ENCODE data around the gene DLGAP1.

DLGAP1 gene

DNA sequence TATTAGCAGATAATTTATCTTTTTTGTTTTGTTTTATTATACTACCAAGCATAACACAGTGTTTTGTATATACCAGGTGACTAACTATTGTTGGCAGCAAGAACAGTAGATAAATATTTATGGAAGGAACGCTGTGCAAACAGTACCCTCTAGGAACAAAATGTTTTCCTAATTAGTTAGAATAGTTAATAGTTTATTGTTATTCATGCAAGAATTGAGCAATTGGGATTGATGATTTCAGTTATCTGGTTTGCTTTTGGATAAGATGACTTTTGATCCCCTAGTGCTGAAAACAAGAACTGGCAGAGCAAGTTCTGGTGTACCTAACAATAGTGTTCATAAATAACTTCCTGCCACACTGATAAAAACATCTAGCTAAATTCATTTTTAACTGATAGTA lies 681.8 kb downstream of the DLGAP1 start:
- DNase-seq (ENCODE audit: low read depth) = no peak

DNA sequence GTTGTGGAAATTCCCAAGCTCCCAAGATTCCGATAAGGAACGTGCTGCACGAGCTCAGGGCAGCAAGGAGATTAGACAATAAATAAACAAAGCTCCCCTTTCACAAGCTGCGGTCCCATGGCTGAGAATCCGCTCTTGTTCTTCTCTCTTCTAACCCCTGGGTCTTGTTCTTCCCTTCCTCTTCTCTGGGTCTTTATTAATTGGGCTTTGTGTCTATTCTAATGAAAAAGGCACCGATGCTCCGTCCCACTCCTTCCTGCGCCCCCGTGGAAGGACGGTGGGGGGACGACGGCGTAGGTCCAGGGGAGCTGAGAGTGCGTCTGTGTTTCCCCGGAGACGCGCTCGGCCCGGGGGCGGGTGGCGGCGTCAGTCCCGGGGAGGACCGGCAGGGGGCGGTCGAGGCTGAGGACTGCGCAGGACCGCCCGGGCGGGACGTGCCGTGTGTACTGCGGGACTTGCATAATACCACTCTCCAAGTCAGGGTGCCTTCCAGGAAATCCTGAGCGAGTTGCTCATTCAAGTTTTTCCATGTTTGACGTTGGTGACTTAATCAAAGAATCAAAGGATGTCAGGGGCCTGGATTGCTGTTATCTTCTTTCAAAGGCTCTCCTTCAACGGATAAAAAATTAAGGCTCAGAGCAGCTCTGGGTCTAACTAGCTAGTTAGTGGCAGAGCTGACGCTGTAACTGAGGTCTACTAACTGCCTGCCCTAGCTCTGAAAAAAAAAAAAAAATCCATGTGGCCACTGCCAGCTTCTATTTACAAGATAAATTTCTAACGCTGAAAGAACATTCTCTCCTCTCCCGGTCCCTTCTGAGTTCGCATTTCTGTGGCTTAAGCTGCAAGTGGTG lies 683.8 kb downstream of the DLGAP1 start:
- DNase-seq (ENCODE audit: low read depth) = peak; percentile 59

DNA sequence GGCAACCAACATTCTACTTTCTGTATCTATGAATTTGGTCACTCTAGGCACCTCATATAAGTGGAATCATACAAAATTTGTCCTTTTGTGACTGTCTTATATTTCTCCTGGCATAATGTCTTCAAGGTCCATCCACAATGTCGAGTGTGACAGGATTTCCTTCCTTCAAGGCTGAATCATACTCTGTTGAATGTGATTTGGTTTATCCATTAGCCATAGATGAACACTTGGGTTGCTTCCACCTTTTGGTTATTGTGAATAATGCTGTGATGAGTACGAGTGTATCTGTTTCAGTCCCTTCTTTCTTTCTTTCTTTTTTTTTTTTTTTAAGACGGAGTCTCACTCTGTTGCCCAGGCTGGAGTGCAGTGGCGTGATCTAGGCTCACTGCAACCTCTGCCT lies 693.8 kb downstream of the DLGAP1 start:
- no peak for DNase-seq (ENCODE audit: low read depth)

DNA sequence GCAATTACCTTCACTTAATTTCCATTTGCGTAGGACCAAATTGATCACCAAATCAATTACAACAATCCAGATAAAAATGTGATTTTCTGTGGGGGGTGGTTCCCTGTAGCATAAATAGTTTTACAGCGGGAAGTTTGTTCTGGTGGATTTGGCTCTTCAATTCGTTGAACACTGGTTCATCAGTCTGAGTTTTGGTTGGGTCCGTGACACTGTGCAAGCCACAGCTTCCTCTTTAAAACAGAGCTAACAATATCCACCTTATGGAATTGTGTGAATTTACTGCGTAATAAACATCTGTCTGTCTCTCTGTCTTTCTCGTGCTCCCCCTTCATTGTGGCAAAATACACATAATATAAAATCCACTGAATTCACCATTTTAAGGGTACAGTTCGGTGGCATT lies 694.4 kb downstream of the DLGAP1 start:
- no peak for DNase-seq (ENCODE audit: low read depth)

DNA sequence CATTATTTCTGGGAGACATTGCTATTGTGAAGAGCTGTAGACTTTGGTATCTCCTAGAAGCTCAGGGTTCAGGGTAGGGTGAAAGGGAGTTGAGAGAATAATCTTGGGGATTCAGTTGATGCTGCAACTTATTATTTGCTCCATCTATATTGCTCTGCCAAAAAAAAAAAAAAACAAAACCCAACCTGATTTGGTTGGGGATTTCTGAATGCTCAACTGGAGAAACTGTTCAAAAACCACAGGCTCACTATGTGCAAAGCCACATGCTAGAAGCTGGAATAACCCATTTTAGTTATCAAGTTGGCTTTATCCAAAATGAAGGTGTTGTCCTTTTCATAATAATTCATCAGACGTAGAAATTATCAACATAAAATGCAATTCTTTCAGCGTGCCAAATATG lies 696.0 kb downstream of the DLGAP1 start:
- DNase-seq (ENCODE audit: low read depth) = no peak

DNA sequence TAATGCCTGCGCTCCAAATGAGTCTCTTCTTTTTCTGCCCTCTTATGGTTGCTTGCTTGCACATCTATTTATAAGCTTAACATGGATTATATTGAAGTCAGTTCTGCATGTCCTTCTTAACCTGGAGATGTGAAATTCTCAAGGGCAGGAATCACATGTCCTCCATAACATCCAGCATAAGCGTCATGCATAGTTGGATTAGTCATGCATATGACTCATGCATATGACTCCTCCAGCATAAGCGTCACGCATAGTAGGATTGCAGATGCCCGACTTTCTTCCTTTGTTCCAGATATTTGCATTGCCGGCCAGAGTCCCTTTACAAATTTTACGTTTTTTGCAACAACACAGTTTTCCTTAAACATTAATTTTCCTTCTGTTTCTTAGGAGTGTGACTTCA lies 696.6 kb downstream of the DLGAP1 start:
- no peak for DNase-seq (ENCODE audit: low read depth)

DNA sequence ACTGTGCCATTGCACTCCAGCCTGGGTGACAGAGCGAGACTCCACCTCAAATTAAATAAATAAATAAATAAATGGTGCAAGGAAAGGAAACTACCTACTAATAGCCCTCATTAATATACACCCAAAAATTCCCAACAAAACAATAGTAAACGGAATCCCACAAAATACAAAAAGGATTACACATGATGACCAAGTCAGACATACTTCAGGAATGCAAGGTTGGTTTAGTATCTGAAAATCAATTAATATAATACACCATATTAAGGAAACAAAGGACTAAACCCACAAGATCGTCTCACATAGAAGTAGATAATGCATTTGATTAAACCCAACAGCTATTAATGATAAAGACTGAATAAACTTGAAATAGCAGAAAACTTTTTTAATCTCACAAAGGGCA lies 697.7 kb downstream of the DLGAP1 start:
- no peak for DNase-seq (ENCODE audit: low read depth)

DNA sequence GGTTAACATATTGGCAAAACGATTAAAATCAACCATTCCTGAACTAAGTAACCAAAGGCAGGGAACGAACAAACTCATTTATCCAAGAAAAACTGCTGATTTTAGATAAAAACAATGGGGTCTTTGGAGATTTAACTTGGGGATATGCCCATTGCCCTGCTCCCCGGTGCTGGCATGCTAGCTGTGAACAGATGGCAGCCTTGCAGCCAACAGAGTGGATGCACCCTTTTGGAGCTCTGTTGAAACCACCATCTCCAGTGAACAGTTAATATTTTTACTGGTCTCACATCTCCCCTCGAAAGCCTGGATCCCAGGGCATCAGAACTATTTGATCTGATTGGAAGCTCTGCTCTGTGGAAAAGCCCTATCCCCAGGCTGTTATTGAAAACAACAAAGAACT lies 702.0 kb downstream of the DLGAP1 start:
- DNase-seq (ENCODE audit: low read depth) = no peak

DNA sequence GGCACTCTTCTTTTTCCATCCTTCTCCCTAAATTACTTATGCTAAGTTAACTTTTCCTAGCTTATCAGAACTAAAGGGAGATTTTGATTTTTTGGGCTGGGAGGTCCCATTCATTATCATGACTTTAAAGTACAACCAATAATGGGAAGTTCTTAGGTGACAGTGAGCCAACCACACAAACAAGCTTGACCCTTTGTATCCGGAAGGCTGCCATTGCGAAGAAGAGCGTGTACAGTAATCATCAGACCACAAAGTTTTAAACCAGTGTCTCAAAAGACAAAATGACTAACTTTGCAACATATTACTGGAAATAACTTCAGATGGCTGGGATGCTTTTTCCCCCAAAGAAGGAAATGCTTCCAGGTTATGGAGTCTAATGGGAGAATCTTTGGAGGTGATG lies 707.0 kb downstream of the DLGAP1 start:
- DNase-seq (ENCODE audit: low read depth) = no peak

DNA sequence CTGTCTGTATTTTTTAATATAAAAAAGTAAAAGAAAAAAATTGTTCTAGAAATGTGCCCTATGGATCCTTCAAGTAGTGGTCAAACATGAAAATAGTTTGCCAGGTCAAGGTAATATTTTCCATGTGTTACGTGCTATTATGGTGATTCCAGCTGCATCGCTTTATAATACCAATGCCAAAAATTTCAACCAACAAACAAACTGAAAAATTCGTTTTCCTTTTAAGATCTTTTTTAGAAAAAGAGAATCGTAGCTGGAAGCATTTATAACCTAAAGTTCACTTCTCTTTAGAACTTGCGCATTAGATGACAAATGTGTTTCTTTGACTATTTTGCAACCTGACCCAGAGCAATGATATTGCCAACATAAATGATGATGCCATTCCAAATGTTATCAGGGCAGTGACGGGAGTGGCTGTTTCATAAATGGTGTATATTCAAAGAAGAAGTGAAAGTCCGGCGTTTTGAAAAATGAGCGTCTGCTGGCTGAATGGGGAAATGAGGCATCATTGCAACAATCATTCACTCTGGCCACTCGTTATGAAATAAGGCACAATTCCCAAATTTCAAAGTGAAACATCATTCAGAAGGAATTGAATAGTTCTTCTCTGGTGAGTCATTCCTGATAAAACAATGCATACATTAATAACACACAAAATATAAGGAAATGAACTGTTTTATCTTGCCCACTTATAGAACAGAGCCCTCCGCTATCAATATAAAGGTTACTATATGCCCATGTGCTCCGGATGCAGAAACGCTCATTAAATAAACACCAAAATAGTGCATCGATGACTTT lies 707.7 kb downstream of the DLGAP1 start:
- DNase-seq (ENCODE audit: low read depth) = no peak

DNA sequence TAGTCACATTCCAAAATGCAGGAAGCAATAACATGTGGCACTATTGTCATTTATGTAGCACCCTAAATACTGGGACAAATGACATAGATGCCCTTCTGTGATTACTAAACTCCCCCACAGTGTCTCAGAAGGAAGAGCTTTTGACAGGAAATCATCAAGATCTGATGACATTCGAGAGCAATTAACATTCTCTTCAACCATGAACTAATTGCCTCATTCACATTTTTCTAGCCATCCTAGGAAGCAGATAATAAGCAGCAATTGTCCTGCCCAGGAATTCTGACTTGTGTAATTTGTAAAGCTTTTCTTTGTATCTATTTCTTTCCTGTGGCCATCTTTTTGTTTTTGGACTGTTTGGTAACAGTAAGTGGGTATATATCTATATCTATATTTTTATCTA lies 712.6 kb downstream of the DLGAP1 start:
- DNase-seq (ENCODE audit: low read depth) = no peak

DNA sequence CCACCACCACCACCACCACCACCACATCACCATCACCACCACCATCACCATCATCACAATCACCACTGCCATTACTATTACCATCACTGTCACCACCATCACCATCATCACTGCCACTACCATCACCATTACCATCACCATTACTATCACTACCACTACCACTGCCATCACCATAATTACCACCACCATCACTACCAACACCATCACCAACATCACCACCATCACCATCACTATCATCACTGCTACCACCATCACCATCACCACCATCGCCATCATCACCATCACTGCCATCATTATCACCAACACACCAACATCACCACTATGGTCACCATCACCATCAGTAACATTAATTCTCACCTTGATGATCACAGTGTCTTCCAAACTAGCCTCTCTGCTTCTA lies 713.8 kb downstream of the DLGAP1 start:
- no peak for DNase-seq (ENCODE audit: low read depth)

DNA sequence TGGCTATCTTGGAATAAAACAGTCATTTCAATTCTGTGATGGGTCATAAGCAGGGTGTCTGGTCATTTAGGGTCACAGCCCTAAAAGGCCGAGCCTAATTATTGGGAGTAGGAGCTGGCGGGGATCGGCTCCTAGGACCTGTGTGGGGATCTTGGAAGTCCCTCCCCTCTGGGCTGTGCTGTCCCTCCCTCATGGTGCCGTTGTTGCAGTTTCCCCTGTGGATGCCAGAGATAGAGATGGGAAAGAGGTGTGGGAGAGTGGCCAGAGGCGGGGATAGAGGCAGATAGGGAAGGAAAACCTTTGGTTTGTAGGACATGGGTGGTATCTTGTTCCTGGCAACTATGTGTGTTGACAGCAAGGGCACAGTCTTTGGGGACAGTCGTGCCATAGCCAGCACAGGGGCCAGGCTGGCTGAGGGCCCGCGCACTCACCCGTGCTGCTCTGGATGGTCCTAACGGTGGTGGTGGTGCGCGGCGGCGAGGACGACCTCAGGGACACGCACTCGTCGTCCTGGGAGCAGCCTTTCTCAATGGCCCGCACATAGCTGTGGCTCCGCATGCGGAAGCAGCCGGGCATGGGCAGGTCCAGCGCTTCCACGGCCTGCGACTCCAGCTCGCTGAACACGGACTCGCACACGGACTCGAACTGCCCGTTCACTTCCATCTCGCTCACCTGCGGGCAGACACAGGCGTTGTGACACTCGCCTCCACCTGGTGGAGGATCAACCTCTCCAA lies 726.2 kb downstream of the DLGAP1 start:
- no peak for DNase-seq (ENCODE audit: low read depth)

DNA sequence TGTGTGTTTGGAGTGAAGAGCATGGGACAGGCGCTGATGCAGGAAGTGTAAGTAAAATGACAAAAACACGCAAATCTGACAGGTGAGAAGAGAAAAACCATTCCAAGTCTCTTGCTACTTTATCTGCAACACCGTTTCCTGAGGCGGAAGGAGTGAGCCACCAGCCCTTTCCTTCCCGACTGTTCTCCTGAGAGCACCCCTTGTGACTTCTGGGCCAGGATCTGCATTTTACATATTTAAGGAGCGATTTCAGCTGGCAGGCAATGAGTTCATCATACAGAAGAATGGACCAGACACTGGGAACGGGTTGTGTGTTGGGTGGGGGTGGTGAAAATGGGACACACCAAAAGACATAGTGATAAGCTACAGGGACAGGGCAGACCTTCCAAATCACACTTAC lies 727.8 kb downstream of the DLGAP1 start:
- no peak for DNase-seq (ENCODE audit: low read depth)

DNA sequence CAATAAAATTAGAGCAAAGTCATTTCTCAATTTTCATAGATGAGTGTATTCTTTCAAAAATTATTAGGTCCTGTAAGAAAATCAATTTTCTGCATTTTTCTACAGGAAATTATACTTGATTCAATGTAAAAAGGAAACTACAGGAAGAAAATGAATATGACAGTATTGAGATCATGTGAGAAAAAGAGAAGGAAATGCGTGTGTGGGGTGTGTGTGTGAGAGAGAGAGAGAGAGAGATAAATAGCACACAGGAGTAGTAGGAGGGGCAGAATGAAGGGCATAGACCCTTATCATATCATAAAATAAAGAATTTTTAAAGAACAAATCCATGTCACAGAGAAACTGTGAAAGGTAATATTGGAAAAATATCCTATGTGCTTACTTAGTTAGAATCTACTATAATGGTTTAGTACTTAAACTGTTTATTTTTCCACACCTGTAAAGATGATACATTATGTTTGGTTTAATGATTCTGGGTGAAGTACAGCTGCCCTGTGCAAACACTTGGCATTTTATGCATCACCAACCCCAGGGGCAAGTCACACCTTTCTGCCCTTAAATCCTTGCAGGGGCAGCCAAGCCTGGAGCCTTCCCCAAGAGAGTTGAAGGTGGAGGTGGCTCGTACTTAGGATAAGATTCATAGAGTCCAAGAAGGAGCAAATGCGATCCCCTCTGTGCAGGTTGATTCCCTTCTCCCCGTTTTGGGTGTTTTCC lies 728.7 kb downstream of the DLGAP1 start:
- DNase-seq (ENCODE audit: low read depth) = no peak

DNA sequence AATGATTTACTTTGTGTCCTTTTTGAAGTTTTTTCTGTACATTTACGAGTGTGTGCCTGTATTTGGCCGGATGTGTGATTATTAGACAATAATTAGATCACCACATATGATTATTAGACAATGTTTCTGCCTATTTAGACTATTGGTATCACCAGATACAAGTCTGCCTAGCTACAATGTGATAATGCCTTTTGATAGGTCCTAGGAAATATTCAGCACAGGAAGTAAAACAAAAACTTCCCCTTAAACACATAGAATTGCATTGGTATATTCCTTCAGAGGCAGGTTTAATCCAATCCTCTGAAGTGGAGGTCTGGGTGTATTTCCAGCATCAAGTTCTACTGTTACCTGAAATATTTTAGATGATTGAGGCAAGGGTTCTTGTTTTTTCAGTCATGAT lies 730.0 kb downstream of the DLGAP1 start:
- no peak for DNase-seq (ENCODE audit: low read depth)

DNA sequence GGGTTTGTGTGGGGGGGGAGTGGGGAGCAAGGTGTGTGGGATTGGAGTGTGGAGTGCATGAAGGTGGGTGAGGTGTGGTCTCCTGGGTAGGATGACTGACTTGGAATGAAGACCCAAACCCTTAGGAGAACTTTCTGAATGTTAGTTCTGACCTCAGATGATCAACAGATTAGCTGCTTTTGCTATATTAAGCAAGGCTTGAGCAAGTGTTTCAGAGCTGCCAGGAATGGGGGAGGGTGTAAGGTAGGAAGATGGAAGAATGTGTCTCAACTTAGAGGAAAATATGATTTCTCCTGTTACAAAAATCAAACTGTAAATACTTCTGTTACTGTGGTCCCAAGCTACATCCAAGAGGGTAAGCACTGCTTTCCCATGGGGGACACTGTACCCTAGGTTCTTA lies 731.6 kb downstream of the DLGAP1 start:
- no peak for DNase-seq (ENCODE audit: low read depth)

DNA sequence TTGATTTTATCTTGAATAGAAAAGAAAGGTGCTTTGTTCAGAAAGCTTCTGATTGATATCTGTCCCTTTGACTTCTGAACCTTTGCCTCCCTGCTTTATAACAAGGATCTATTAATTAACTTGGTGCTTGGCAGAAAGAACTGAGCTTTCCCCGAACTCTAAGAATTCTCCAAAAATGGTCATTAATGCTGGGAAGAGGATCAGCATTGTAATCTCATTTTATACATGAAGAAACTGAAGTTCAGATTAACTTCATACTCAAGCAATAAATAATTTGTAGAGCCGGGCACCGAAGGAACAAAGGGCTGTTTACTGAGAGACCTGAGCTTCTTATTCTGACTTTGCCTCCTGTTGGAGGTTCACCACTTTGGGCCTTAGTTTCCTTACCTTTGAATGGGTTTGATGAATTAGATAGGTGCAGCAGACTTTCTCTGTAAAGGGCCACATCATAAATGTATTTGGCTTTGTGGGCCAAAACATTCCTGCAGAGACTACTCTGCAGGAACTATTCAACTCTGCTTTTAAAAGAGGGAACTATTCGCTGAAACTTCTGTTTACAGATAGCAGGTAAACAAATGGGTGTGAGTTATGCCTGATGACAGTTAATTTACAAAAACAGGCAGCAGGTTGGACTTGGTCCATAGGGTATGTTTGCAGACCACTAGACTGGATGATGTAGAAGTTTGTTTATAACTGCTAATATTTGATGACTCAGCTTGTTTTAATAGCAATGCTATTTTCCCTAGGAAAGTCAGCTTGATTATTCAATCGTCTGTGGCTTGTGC lies 732.3 kb downstream of the DLGAP1 start:
- no peak for DNase-seq (ENCODE audit: low read depth)

DNA sequence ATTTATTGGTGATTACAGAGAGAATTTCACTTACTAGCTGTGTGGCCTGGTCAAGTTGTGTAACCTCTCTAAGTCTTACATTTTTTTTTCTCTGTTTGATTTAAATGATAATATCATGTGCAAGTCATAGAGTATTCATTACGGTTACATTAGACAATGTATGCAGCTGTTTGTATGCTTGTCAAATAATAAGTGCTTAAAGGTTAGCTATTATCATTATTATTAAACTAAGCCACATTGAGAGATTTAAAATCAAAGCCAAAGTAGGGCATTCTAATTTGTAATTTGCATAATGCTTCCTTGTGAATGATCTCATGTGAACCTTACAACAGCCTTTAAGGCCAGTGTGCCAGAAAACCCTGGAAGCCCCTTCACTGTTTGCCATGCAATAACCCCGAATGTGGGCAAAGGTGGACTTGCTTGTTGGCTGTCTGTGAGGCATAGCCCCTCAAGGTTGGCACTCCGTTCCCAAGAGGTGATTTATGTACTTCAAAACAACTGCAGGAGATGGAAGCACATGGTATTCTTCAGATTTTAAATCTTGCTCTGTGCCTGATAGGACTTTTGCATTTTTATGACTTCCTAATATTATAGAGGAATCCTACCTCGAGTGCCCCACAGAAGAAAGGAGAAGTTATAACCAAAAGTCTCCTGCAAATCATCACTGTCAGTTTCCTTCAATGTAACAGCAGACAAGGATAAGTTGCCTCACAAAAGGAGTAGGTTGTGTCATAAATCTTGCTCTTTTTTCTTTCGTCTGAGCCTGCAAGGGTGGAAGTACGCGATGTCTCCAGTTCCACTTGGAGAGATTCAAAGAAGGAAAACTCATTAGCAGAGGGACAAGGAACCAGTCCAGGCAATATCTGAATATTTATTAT lies 733.1 kb downstream of the DLGAP1 start:
- DNase-seq (ENCODE audit: low read depth) = no peak

DNA sequence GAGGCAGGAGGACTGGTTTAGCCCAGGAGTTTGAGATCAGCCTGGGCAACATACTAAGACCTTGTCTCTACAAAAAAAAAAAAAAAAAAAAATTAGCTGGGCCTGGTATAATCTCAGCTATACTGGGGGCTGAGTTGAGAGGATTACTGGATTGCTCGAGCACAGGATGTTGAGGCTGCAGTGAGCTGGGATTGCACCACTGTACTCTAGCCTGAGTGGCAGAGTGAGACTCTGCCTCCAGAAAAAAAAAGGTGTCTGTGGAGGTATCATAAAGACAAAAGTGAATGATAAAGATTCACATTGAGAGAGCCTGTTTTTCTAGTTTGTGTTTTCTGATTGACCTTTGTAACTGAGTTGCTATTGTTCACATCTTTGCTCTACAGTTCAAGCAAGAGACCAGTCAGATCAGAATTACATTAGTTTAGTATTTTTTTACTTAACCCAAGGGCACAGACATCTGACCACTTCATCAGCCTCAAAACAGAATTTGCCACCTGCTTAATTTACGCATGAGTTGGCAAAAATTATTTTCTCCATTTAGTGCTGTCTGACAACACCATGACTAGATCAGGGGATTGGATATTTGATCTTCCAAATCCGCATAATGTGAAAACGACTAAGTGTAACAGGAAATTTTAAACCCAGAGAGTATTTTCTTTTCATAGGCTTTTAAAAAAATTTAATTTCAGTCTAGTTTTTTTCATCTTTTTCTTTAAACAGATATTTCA lies 734.1 kb downstream of the DLGAP1 start:
- no peak for DNase-seq (ENCODE audit: low read depth)
